Occipital lobe (tissue), 3 donors: ENCODE data around the gene OR6M1. TPM values are rescaled to one million over a fixed set of nuclear protein-coding genes. Genes with fewer than 3 reads are reported as not detected.

Experiments used
- DNase-seq: peaks from one replicate; lab custom pipeline; 2025; lab: John Stamatoyannopoulos, UW
- small RNA-seq: library from RNA; depleted of rRNA; stranded (forward); fragments of <200 nt; gene quantifications from one replicate; pipeline ENCODE3, GENCODE V24; 2014
- total RNA-seq: library from RNA; depleted of rRNA; stranded (reverse); fragments of >200 nt; gene quantifications from one replicate; pipeline ENCODE4 v1.2.3, GENCODE V29; 2014

The OR6M1 gene
- total RNA-seq, 1 donor from 2014 or later = not detected

- DNase-seq = no peak
Measured at GRCh38 chr11:123775715-123776549, 30.2 kb downstream of the OR6M1 start.

- DNase-seq = no peak
Measured at GRCh38 chr11:123775289-123775688, 30.9 kb downstream of the OR6M1 start.

GRCh38 chr11:123773959-123774358, 32.2 kb downstream of the OR6M1 start:
- no peak for DNase-seq

DNA sequence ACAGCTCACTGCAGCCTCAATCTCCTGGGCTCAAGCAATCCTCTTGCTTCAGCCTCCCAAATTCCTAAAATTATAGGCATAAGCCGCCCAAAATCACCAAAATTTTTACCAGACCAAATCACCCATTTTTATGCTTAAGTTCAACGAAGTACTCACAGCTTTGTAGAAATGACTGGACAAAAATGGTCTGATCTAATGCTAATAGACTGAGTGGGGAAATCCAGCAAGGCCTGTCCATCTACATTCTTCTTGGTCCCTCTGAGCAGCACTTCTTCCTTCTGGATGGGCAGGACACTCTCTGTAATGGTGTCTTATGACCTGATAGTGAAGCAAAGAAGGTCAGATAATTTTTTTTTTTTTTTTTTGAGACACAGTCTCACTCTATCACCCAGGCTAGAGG, 33.1 kb downstream of the OR6M1 start:
- no peak for DNase-seq

- DNase-seq = no peak
Measured at GRCh38 chr11:123771664-123772063, 34.5 kb downstream of the OR6M1 start.

DNA sequence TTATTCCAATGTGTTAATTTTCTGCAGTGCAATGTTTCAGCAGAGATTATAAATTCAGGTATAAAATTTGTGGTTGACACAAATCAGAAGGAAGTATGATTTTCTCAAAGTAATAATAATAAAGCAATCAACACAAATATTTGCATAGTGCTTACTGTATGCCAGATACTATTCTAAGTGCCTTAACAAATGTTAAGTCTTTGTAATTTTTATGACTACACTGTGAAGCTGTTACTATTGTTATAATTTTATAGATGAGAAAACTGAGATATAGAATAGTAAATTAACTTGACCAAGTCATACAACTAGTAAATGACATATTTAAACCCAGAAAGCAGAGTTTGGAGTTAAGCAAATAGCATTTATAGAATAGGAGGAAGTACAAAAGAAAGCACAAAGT, 35.4 kb downstream of the OR6M1 start:
- no peak for DNase-seq

- no peak for DNase-seq
Measured at GRCh38 chr11:123765601-123766000, 40.5 kb downstream of the OR6M1 start.

DNA sequence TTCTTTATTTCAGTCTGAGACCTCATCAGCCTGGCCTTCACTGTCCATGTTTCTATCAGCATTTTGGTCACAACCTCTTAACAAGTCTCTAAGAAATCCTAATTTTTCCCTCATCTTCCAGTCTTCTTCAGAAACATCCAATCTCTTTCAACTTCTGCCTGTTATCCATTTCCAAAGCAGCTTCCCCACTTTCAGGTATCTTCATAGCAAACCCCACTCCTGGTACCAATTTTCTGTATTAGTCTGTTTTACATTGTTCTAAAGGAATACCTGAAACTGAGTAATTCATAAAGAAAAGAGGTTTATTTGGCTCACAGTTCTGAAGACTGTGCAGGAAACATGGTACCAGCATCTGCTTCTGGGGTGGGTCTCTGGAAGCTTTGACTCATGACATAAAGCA, 43.7 kb downstream of the OR6M1 start:
- no peak for DNase-seq

- no peak for DNase-seq
Measured at GRCh38 chr11:123760894-123761293, 45.3 kb downstream of the OR6M1 start.

DNA sequence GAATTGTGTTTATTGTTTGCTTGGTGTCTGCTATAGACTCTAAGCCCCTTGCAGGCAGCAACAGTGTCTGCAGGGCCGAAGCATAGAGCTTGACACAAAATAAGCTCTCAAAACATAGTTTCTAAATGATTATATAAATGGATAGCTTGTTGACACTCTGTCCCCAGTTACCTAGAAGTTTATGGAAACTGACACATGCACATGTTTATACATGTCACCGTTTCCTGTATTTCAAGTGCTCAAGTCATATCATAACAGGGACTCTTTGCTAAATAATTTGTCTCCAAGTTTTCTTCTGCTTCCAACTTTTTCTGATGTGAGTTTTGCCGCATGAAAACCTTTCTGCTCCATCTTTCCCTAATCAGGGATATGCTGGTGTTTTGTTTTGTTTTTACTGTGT, 48.2 kb downstream of the OR6M1 start:
- DNase-seq = no peak

GRCh38 chr11:123755813-123756212, 50.3 kb downstream of the OR6M1 start:
- no peak for DNase-seq

Small RNAs within 50 kb of the gene (small RNA-seq; reads per million reads assigned to genes)
- not detected for gene RNU1-21P

Other genes starting within 250 kb of the OR6M1 start
- gene SCN3B, start 151.7 kb downstream of the OR6M1 start, total RNA-seq = 54.4 TPM
- 17.5 TPM for gene ZNF202, start 64.7 kb downstream of the OR6M1 start, total RNA-seq
- gene OR6X1, start 51.8 kb downstream of the OR6M1 start, total RNA-seq = not detected
- not detected for gene TMEM225, start 79.3 kb upstream of the OR6M1 start, total RNA-seq
- gene OR8D4, start 95.8 kb upstream of the OR6M1 start, total RNA-seq = 0.47 TPM
- gene OR4D5, start 133.3 kb upstream of the OR6M1 start, total RNA-seq = not detected
- not detected for gene OR6T1, start 137.5 kb upstream of the OR6M1 start, total RNA-seq
- gene OR10S1, start 171.4 kb upstream of the OR6M1 start, total RNA-seq = not detected
- not detected for gene OR10G6, start 188.8 kb upstream of the OR6M1 start, total RNA-seq
- gene OR10G4, start 206.6 kb upstream of the OR6M1 start, total RNA-seq = under 0.01 TPM
- not detected for gene OR10G9, start 216.7 kb upstream of the OR6M1 start, total RNA-seq
- gene OR10G8, start 220.4 kb upstream of the OR6M1 start, total RNA-seq = not detected
- gene OR10G7, start 235.0 kb upstream of the OR6M1 start, total RNA-seq = not detected